Stimulated activated CD4-positive, alpha-beta T cell treated with anti-CD3 and anti-CD28 coated beads, Interleukin-2, amount 100 ng/mL, for 4 hours (primary cell): ENCODE data around the gene SLC17A7.
"Not testable (repeated sequence)": the region's sequence is repeated elsewhere in the genome, so short reads cannot be mapped to it uniquely, and the experiment has no call there.

Experiments used
- DNase-seq: peaks from one replicate; pipeline ENCODE4 v3.0.0-alpha.2; 2020; ENCODE audit warnings: low read depth

The SLC17A7 gene

GRCh38 chr19:49469828-49470614 lies 28.7 kb upstream of the SLC17A7 start:
- DNase-seq, result peak; percentile 57

- DNase-seq, result peak; percentile 56
Measured at GRCh38 chr19:49468746-49469447, 27.6 kb upstream of the SLC17A7 start.

GRCh38 chr19:49468199-49468598 lies 26.9 kb upstream of the SLC17A7 start:
- DNase-seq, result no peak

- no peak for DNase-seq
Measured at GRCh38 chr19:49465371-49465770, 24.0 kb upstream of the SLC17A7 start.

- DNase-seq, result no peak
Measured at GRCh38 chr19:49463960-49464740, 22.8 kb upstream of the SLC17A7 start.

- no peak for DNase-seq
Measured at GRCh38 chr19:49462492-49462891, 21.2 kb upstream of the SLC17A7 start.

GRCh38 chr19:49461656-49462055 lies 20.3 kb upstream of the SLC17A7 start:
- no peak for DNase-seq

- DNase-seq, result not testable (repeated sequence)
Measured at GRCh38 chr19:49461130-49461529, 19.8 kb upstream of the SLC17A7 start.

- no peak for DNase-seq
Measured at GRCh38 chr19:49459388-49459787, 18.1 kb upstream of the SLC17A7 start.

- no peak for DNase-seq
Measured at GRCh38 chr19:49458567-49458903, 17.2 kb upstream of the SLC17A7 start.

- no peak for DNase-seq
Measured at GRCh38 chr19:49456326-49456725, 15.0 kb upstream of the SLC17A7 start.

- no peak for DNase-seq
Measured at GRCh38 chr19:49455773-49456172, 14.4 kb upstream of the SLC17A7 start.

GRCh38 chr19:49453757-49454240 lies 12.5 kb upstream of the SLC17A7 start:
- DNase-seq, result no peak

GRCh38 chr19:49453013-49453756 lies 11.9 kb upstream of the SLC17A7 start, which contains the start of gene ALDH16A1:
ALDH16A1 (plus strand) TSS chr19:49453225; CDS start chr19:49453332, 107 bp downstream.
- peak; percentile 94 for DNase-seq

- peak; percentile 91 for DNase-seq
Measured at GRCh38 chr19:49451430-49452181, 10.3 kb upstream of the SLC17A7 start, which contains the start of gene PIH1D1. PIH1D1 (minus strand) TSS chr19:49451814; CDS start chr19:49451574, 240 bp downstream.

- DNase-seq, result no peak
Measured at GRCh38 chr19:49450405-49450804, 9.1 kb upstream of the SLC17A7 start.

GRCh38 chr19:49448432-49448786 lies 7.1 kb upstream of the SLC17A7 start:
- DNase-seq, result no peak

- no peak for DNase-seq
Measured at GRCh38 chr19:49447485-49448431, 6.4 kb upstream of the SLC17A7 start.

- no peak for DNase-seq
Measured at GRCh38 chr19:49445997-49446396, 4.7 kb upstream of the SLC17A7 start.
